NCI-H1092 (cell line): ENCODE data around the gene DNHD1.

ENCODE experiments used
- DNase-seq: peaks from one replicate; lab custom pipeline; 2025; lab: John Stamatoyannopoulos, UW

DNHD1 gene

GRCh38 chr11:6611092-6611962, 114.2 kb downstream of the DNHD1 start:
- DNase-seq: no peak

GRCh38 chr11:6611963-6612212, 114.8 kb downstream of the DNHD1 start:
- DNase-seq: no peak

GRCh38 chr11:6612213-6613041, 115.3 kb downstream of the DNHD1 start, which contains the start of gene TAF10:
Gene TAF10 (minus strand): TSS chr11:6612216. CDS start chr11:6612189, 27 bp downstream.
- peak; percentile 93 for DNase-seq

GRCh38 chr11:6613496-6613895, 116.4 kb downstream of the DNHD1 start:
- no peak for DNase-seq

- no peak for DNase-seq
Measured at GRCh38 chr11:6614446-6614845, 117.4 kb downstream of the DNHD1 start.

- DNase-seq: no peak
Measured at GRCh38 chr11:6615046-6615445, 118.0 kb downstream of the DNHD1 start.

GRCh38 chr11:6615882-6616585, 119.0 kb downstream of the DNHD1 start:
- DNase-seq: no peak

GRCh38 chr11:6616596-6617250, 119.6 kb downstream of the DNHD1 start:
- DNase-seq: no peak

GRCh38 chr11:6617315-6617781, 120.3 kb downstream of the DNHD1 start:
- no peak for DNase-seq

- DNase-seq: no peak
Measured at GRCh38 chr11:6618117-6619003, 121.3 kb downstream of the DNHD1 start.

- DNase-seq: peak; percentile 92
Measured at GRCh38 chr11:6619004-6619745, 122.1 kb downstream of the DNHD1 start, which contains the start of gene TPP1. Gene TPP1 (minus strand): TSS chr11:6619422. CDS start chr11:6619400, 22 bp downstream.

- no peak for DNase-seq
Measured at GRCh38 chr11:6620636-6621035, 123.6 kb downstream of the DNHD1 start.
